GM12874 (cell line): ENCODE results near the gene TFEB.

Experiments used
- CTCF ChIP-seq: IDR thresholded peaks from 2 replicates; pipeline ENCODE4 v1.5.1; 2011; ENCODE audit warnings: low read depth, mild to moderate bottlenecking, control low read depth, low read length, moderate library complexity; ENCODE audit not compliant: insufficient read depth

TFEB gene

DNA sequence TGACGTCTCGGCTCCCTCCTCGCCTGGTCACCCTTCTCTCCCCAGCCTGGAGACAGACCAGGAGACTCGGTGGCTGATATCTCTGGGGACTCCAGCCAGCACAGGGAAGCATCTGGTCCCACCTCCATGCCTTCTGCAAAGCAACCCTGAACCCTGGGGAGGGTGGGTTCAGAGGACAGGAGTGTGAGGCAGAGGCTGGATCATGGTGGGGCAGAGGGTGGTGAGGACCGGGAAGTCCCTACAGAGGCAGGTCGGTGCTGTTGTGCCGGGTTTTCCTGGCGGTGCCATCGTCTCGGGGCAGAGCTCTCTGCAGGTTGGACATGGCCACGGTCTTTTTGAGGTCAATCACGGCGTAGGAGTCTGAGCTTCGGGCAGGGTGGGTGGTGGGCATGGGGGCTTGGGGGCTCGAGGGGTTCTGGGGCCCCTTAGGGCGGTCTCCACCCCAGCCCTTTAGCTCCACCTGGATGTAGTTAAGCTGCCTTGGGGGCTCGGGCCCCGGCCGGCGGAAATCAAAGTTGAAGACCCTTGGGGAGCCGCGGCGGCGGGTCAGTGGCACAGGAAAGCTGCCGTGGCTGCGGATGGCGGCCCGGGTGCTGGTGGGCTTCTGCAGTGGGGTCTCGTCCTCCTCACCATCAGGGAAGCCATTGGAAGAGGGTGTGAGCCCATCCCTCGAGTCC lies 35.1 kb upstream of the TFEB start:
- TF ChIP-seq CTCF, result no peak

GRCh38 chr6:41769376-41769775 lies 34.0 kb upstream of the TFEB start:
- TF ChIP-seq CTCF, result no peak

DNA sequence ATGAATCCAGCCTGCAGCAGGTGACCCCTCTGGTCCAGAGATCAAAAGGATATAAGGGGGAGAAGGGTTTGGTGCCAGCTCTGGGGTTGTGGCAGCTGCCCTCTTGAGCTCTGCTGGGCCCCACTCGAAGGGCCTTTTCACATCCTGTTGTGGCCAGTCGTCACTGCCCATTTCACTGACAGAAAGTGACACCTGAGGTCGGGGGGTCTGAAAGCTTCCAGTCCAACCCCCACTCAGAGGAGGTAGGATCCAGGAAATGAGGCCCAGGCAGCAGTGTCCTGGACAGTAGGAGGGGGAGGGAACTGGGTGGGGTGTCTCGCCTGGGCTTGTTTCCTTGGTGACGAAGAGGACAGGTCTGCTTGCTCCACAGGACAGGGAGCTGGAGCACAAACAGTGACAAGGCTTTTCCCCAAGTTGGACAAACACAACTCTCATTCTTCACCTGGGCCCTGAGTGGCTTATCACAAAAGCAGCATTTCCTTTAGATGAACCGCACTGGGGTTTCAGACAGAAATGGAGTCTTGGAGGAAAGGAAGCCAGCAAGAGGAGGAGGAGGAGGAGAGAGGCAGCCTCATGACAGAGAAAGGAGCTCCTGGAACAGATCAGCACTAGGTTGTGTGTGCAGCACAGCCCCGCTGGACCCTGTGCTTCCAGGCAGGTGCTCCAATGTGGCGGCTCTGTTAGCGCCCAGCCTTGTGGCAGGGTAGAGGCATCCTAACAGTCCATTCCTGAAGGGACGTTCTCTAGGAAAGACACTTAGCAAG lies 33.3 kb upstream of the TFEB start:
- TF ChIP-seq CTCF, result no peak

DNA sequence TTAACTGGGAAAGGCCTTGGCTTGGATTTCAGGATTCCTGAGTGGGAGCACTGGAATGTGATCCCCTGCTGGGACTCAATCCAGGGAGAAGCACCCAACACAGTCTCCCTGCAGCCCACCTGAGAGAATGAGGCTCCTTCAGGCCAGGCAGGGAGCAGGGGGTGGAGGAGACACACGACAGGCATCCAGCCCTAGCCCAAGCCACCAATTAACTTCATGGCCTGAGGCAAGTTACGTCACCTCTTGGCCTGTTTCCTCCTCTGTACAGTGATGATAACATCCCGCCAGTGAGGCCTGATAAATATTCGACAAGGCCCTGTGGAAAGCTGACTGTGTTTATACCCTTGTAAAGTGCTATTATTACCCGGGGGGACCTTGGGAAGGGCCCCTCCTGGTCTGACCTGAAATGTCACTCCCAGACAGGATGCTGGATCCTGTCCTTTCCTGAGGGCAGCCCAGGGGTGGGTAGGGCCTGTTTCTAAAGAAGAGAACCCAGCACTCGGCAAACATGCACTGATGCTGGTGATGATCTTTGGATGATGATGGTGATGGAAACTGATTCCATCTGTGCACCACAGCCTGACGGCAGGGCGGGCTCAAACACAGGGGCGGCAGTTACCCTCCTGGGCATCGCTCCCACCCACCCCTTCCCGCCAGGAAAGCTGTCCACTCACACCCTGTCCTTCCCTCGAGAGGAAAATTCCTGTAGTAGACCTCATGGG lies 31.9 kb upstream of the TFEB start:
- TF ChIP-seq CTCF, result no peak

DNA sequence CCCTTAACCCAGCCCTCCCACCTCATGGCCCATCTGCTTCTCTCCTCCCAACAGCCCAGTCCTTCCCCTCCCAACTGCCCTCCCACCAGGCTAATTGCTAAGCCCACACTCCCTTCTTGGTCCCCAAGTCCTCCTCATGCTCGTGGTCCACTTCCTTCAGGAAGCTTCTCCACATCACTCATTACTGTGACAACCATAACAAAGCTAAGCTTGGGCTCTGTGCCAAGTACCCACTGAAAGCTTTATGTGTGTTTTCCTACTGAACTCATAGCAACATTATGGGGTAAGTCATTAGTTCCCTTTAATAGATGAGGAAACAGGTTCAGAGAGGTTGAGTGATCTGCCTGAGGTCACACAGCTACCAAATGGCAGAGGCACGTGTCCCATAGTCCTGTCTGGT lies 28.1 kb upstream of the TFEB start:
- TF ChIP-seq CTCF, result no peak

- TF ChIP-seq CTCF, result no peak
Measured at GRCh38 chr6:41759905-41760579, 24.6 kb upstream of the TFEB start.
